WTC11 (cell line): ENCODE measurements around the gene RAET1E. TPM values are rescaled to one million over a fixed set of nuclear protein-coding genes. Genes with fewer than 3 reads are reported as not detected.

ENCODE experiments used
- ATAC-seq: fragments of 200-7000 bp; cut with Tn5 transposase; 2 replicates; pipeline ENCODE4 v1.10.0; 2021; ENCODE audit warnings: mild to moderate bottlenecking, moderate library complexity
- CTCF ChIA-PET: fragments of 300-600 bp; sonication (Branson Sonifier 250); formaldehyde crosslinking; loops from one replicate; lab custom pipeline; 2021; ENCODE audit warnings: antibody characterized with exemption; lab: Charles Lee
- POLR2A ChIA-PET: fragments of 350-600 bp; sonication (Branson Sonifier 250); formaldehyde crosslinking; loops from one replicate; lab custom pipeline; 2021; ENCODE audit warnings: antibody characterized with exemption; lab: Charles Lee
- DNase-seq: peaks from one replicate; pipeline ENCODE4 v3.0.0; 2021; ENCODE audit warnings: low spot score
- H3K27ac Mint-ChIP-seq: 2 replicates; pipeline ENCODE4 v1.8.0; 2021; ENCODE audit warnings: mixed read lengths
- H3K27me3 Mint-ChIP-seq: 2 replicates; pipeline ENCODE4 v1.8.0; 2021; ENCODE audit warnings: low read depth, mild to moderate bottlenecking, moderate library complexity, mixed read lengths
- H3K36me3 Mint-ChIP-seq: 2 replicates; pipeline ENCODE4 v1.8.0; 2021; ENCODE audit warnings: mixed read lengths
- H3K4me1 Mint-ChIP-seq: 2 replicates; pipeline ENCODE4 v1.8.0; 2022; ENCODE audit warnings: mixed read lengths
- H3K4me3 Mint-ChIP-seq: 2 replicates; pipeline ENCODE4 v1.8.0; 2021; ENCODE audit warnings: mild to moderate bottlenecking, moderate library complexity, mixed read lengths
- H3K9me3 Mint-ChIP-seq: 2 replicates; pipeline ENCODE4 v1.8.0; 2021; ENCODE audit warnings: mixed read lengths
- CBFB ChIP-seq: sonication (generic); formaldehyde crosslinking; IDR thresholded peaks from 2 replicates; pipeline ENCODE4 v1.8.1; 2022; ENCODE audit warnings: mild to moderate bottlenecking, low read depth, missing genetic modification reagents
- FOXK1 ChIP-seq: sonication (generic); formaldehyde crosslinking; IDR thresholded peaks from 2 replicates; pipeline ENCODE4 v1.8.0; 2022; ENCODE audit warnings: mild to moderate bottlenecking, moderate library complexity, missing genetic modification reagents
- GRHL2 ChIP-seq: fragments of 250-450 bp; sonication (Bioruptor Pico); IDR thresholded peaks from 2 replicates; pipeline ENCODE4 v1.8.0; 2022; ENCODE audit warnings: mild to moderate bottlenecking, moderate library complexity; ENCODE audit not compliant: insufficient replicate concordance, severe bottlenecking
- IRF2 ChIP-seq: sonication (generic); formaldehyde crosslinking; IDR thresholded peaks from 2 replicates; pipeline ENCODE4 v1.8.0; 2022; ENCODE audit warnings: low read depth, missing genetic modification reagents, borderline replicate concordance
- MLX ChIP-seq: sonication (generic); formaldehyde crosslinking; IDR thresholded peaks from 2 replicates; pipeline ENCODE4 v1.8.1; 2023; ENCODE audit warnings: mild to moderate bottlenecking, missing genetic modification reagents, moderate library complexity
- NR3C1 ChIP-seq: sonication (generic); formaldehyde crosslinking; conservative IDR thresholded peaks from 2 replicates; pipeline ENCODE4 v1.8.1; 2023; ENCODE audit warnings: low read depth, mild to moderate bottlenecking, missing genetic modification reagents
- PRDM15 ChIP-seq: sonication (generic); formaldehyde crosslinking; IDR thresholded peaks from 2 replicates; pipeline ENCODE4 v1.8.0; 2022; ENCODE audit warnings: missing genetic modification reagents
- PREB ChIP-seq: sonication (generic); formaldehyde crosslinking; IDR thresholded peaks from 2 replicates; pipeline ENCODE4 v1.8.1; 2022; ENCODE audit warnings: mild to moderate bottlenecking, missing genetic modification reagents, moderate library complexity, borderline replicate concordance
- SMAD3 ChIP-seq: sonication (generic); formaldehyde crosslinking; IDR thresholded peaks from 2 replicates; pipeline ENCODE4 v1.8.0; 2022; ENCODE audit warnings: missing genetic modification reagents, mild to moderate bottlenecking, borderline replicate concordance
- SOX15 ChIP-seq: fragments of 250-450 bp; sonication (Bioruptor Pico); IDR thresholded peaks from 2 replicates; pipeline ENCODE4 v1.9.0; 2021; ENCODE audit warnings: mild to moderate bottlenecking
- USF2 ChIP-seq: sonication (generic); formaldehyde crosslinking; IDR thresholded peaks from 2 replicates; pipeline ENCODE4 v1.8.1; 2023; ENCODE audit warnings: mild to moderate bottlenecking, missing genetic modification reagents, moderate library complexity
- ZNF512 ChIP-seq: sonication (generic); formaldehyde crosslinking; IDR thresholded peaks from 2 replicates; pipeline ENCODE4 v1.8.1; 2022; ENCODE audit warnings: missing genetic modification reagents, borderline replicate concordance
- ZNF532 ChIP-seq: fragments of 250-450 bp; sonication (Bioruptor Pico); IDR thresholded peaks from 2 replicates; pipeline ENCODE4 v1.9.0; 2021; ENCODE audit warnings: mild to moderate bottlenecking, borderline replicate concordance
- total RNA-seq: library from RNA; stranded (reverse); gene quantifications from 3 replicates; pipeline ENCODE4 v1.2.3, GENCODE V29; 2021

The RAET1E gene
- total RNA-seq, 1 experiment from 2014 or later, result not detected

GRCh38 chr6:149905911-149906371 is 8.0 kb upstream of the RAET1E start:
- no peak for ATAC-seq
- ChIA-PET POLR2A (no interaction called here), CTCF (interaction anchor here (1.2 to 3.2 kb wide), 2 partner anchors 65 to 165 kb away, joined by 4 to 21 read pairs; no protein-coding TSS in a partner anchor)
- H3K36me3 Mint-ChIP-seq, result peaks cover 16% of the 10 kb centered on the region
- H3K4me3 Mint-ChIP-seq, result no peak overlapping the region
- no peaks in the 10 kb centered on the region for H3K4me1 Mint-ChIP-seq
- no peak for DNase-seq
- TF ChIP-seq FOXK1, result no peak
- no peak for TF ChIP-seq GRHL2 (CRISPR knock-in tag)
- TF ChIP-seq ZNF532, result no peak
- no peak for TF ChIP-seq MLX (CRISPR knock-in tag)
- TF ChIP-seq ZNF512 (CRISPR knock-in tag), result no peak
- TF ChIP-seq IRF2 (CRISPR knock-in tag), result no peak
- no peak for TF ChIP-seq SMAD3 (CRISPR knock-in tag)
- TF ChIP-seq PREB (CRISPR knock-in tag), result no peak
- TF ChIP-seq PRDM15 (CRISPR knock-in tag), result no peak
- TF ChIP-seq NR3C1 (CRISPR knock-in tag), result no peak
- TF ChIP-seq SOX15, result no peak
- TF ChIP-seq CBFB (CRISPR knock-in tag), result no peak
- TF ChIP-seq USF2 (CRISPR knock-in tag), result no peak
- peaks cover 17% of the 10 kb centered on the region for H3K27me3 Mint-ChIP-seq
- no peak overlapping the region for H3K27ac Mint-ChIP-seq
- H3K9me3 Mint-ChIP-seq, result peaks cover 43% of the 10 kb centered on the region
